Measurements from ENCODE around the gene CROCC2. TPM values are rescaled to one million over a fixed set of nuclear protein-coding genes. Genes with fewer than 3 reads are reported as not detected.

Gene CROCC2
- total and polyA plus RNA-seq, 10 of the 15 experiments (the other 5 are each of a cell fraction or from before 2014, with no cell fraction given) = not detected

DNA sequence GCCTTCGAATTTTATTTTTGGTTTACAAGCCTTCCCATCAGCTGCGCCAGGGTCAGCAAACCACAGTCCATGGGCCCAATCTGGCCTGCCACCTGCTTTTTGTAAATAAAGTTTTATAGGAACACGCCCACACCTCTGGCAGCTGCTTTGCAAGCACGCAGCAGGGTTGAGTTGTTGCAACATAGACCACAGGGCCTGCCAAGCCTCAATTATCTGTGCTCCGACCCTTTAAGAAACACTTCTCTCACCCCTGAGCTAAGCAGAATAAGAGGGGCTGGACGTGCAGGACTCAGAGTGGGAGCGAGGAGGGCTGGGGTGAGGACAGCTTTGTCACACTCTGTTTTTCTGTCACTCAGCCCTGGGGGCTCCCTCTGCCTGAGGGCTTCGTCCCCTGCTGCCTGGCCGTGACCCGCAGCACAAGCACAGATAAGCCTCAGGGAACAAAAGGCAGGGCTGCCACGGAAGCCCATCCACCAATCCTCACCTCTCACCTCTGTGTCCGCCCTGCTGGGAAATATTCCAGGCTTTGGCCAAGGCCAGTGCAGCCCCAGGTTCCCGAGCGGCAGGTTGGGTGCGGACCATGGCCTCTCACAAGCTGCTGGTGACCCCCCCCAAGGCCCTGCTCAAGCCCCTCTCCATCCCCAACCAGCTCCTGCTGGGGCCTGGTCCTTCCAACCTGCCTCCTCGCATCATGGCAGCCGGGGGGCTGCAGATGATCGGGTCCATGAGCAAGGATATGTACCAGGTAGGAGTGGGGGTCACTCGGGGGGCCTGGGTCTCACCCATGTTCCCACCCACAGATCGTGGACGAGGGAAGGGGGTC, 37.6 kb upstream of the CROCC2 start, which contains the start of gene AGXT:
AGXT (plus strand) TSS at position 539 of the 823 bp plus-strand sequence; CDS start at position 581, 42 bp downstream.
- H3K79me2 ChIP-seq (ENCODE audit: control insufficient read depth, insufficient read depth, low read length) = no peaks in the 10 kb centered on the region
- H2AFZ ChIP-seq (ENCODE audit: control insufficient read depth, low read depth, low read length) = no peak within 1 kb of the TSS
- H4K20me1 ChIP-seq (ENCODE audit: control insufficient read depth, insufficient read depth) = no peaks in the 10 kb centered on the region
- intact Hi-C loops (cut with micrococcal nuclease; ENCODE audit: unreplicated experiment) (no loop called here), in situ Hi-C loops (cut with MboI) (no loop called here)
- no peak within 1 kb of the TSS for H3K4me2 ChIP-seq (ENCODE audit: control insufficient read depth, insufficient read depth)
- RAD21 ChIA-PET (ENCODE audit: unreplicated experiment) = no interaction called here
- H3K27ac ChIP-seq (ENCODE audit: control insufficient read depth, insufficient read depth) = no peak within 1 kb of the TSS
- WGBS (ENCODE audit: insufficient coverage, insufficient replicate concordance, low lambda C conversion rate, missing lambda C conversion rate) = 19% methylated on average over 21 of the region's 21 CpGs
- no peaks in the 10 kb centered on the region for H3K36me3 ChIP-seq (ENCODE audit: control insufficient read depth in 2 of 2, insufficient read depth in 2 of 2, low read length in 1 of 2)
- no peak for FAIRE-seq
- POLR2A ChIA-PET = no interaction called here
- no peaks in the 10 kb centered on the region for H3K9me3 ChIP-seq (replicated peaks; ENCODE audit: control insufficient read depth, insufficient read depth, low read length)
- no peak for DNase-seq (ENCODE audit: low read depth, low spot score)
- TF ChIP-seq, protein P1, sequence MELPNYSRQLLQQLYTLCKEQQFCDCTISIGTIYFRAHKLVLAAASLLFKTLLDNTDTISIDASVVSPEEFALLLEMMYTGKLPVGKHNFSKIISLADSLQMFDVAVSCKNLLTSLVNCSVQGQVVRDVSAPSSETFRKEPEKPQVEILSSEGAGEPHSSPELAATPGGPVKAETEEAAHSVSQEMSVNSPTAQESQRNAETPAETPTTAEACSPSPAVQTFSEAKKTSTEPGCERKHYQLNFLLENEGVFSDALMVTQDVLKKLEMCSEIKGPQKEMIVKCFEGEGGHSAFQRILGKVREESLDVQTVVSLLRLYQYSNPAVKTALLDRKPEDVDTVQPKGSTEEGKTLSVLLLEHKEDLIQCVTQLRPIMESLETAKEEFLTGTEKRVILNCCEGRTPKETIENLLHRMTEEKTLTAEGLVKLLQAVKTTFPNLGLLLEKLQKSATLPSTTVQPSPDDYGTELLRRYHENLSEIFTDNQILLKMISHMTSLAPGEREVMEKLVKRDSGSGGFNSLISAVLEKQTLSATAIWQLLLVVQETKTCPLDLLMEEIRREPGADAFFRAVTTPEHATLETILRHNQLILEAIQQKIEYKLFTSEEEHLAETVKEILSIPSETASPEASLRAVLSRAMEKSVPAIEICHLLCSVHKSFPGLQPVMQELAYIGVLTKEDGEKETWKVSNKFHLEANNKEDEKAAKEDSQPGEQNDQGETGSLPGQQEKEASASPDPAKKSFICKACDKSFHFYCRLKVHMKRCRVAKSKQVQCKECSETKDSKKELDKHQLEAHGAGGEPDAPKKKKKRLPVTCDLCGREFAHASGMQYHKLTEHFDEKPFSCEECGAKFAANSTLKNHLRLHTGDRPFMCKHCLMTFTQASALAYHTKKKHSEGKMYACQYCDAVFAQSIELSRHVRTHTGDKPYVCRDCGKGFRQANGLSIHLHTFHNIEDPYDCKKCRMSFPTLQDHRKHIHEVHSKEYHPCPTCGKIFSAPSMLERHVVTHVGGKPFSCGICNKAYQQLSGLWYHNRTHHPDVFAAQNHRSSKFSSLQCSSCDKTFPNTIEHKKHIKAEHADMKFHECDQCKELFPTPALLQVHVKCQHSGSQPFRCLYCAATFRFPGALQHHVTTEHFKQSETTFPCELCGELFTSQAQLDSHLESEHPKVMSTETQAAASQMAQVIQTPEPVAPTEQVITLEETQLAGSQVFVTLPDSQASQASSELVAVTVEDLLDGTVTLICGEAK (IDR thresholded peaks at IDR 0.05; ENCODE audit: borderline replicate concordance) = 0 out of 2 replicates have a peak, but pooled peaks have one; percentile 15
- TF ChIP-seq ASH2L (IDR thresholded peaks at IDR 0.05; ENCODE audit: borderline replicate concordance, low read depth) = no peak
- no peaks in the 10 kb centered on the region for H3K4me1 ChIP-seq (ENCODE audit: control insufficient read depth, insufficient read depth, low read length)
- SMC1A ChIA-PET (ENCODE audit: uncharacterized antibody, unreplicated experiment) = no interaction called here
- H3K4me3 ChIP-seq = no peak within 1 kb of the TSS
- no TSS peak for BruUV-seq (replicated peaks)
- CTCF ChIA-PET = no interaction called here
- H3K9ac ChIP-seq (ENCODE audit: control insufficient read depth, insufficient read depth, low read length) = no peak within 1 kb of the TSS
- ATAC-seq = no peak
- peaks cover 2 to 4% of the 10 kb centered on the region in 2 experiments; a peak in 3 of 4 replicates for H3K27me3 ChIP-seq (replicated peaks in 1 of 2; ENCODE audit: control insufficient read depth in 2 of 2, insufficient read depth in 2 of 2, low read length in 1 of 2)

Data from GM12878 (cell line).